HG03378 (cell line): Measurements from ENCODE around the gene ROR1.

ENCODE experiments used
- ATAC-seq: cut with Tn5 transposase; IDR thresholded peaks from one replicate; pipeline ENCODE4 v1.9.1; 2021; ENCODE audit warnings: mild to moderate bottlenecking, moderate library complexity; ENCODE audit not compliant: unreplicated experiment

Gene ROR1

GRCh38 chr1:63773815-63774616, at the start of gene ROR1:
ROR1 (plus strand) TSS chr1:63774017.
- ATAC-seq = no peak

- ATAC-seq = no peak
Measured at GRCh38 chr1:63724375-63724899, 49.4 kb upstream of the ROR1 start.

GRCh38 chr1:63728611-63729226, 45.1 kb upstream of the ROR1 start:
- no peak for ATAC-seq

GRCh38 chr1:63729227-63729620, 44.6 kb upstream of the ROR1 start:
- no peak for ATAC-seq

GRCh38 chr1:63730211-63730610, 43.6 kb upstream of the ROR1 start:
- no peak for ATAC-seq

- no peak for ATAC-seq
Measured at GRCh38 chr1:63731117-63732043, 42.4 kb upstream of the ROR1 start.

GRCh38 chr1:63732666-63733065, 41.2 kb upstream of the ROR1 start:
- no peak for ATAC-seq

- ATAC-seq = no peak
Measured at GRCh38 chr1:63738772-63739171, 35.0 kb upstream of the ROR1 start.

- no peak for ATAC-seq
Measured at GRCh38 chr1:63739452-63739851, 34.4 kb upstream of the ROR1 start.

GRCh38 chr1:63740432-63740831, 33.4 kb upstream of the ROR1 start:
- ATAC-seq = no peak

GRCh38 chr1:63742526-63742925, 31.3 kb upstream of the ROR1 start:
- ATAC-seq = no peak

GRCh38 chr1:63743781-63744180, 30.0 kb upstream of the ROR1 start:
- no peak for ATAC-seq

- no peak for ATAC-seq
Measured at GRCh38 chr1:63746129-63746864, 27.5 kb upstream of the ROR1 start.

- no peak for ATAC-seq
Measured at GRCh38 chr1:63747445-63747844, 26.4 kb upstream of the ROR1 start.

GRCh38 chr1:63748046-63748580, 25.7 kb upstream of the ROR1 start:
- ATAC-seq = no peak

GRCh38 chr1:63748641-63749040, 25.2 kb upstream of the ROR1 start:
- no peak for ATAC-seq

GRCh38 chr1:63750721-63751120, 23.1 kb upstream of the ROR1 start:
- ATAC-seq = no peak

- ATAC-seq = no peak
Measured at GRCh38 chr1:63752176-63752575, 21.6 kb upstream of the ROR1 start.

GRCh38 chr1:63753591-63753990, 20.2 kb upstream of the ROR1 start:
- ATAC-seq = no peak

GRCh38 chr1:63756839-63757238, 17.0 kb upstream of the ROR1 start:
- no peak for ATAC-seq
